Head of caudate nucleus (tissue), 42 donors: ENCODE measurements around the gene HNRNPCL1.
"Not testable (repeated sequence)": the region's sequence is repeated elsewhere in the genome, so short reads cannot be mapped to it uniquely, and the experiment has no call there.

Source experiments
- DNase-seq, 42 donors: peaks; one replicate each; pipeline versions ENCODE4 v3.0.0 to v3.0.0-alpha.2; 2020 to 2021; ENCODE audit warnings: mixed read lengths in 7 of 42
- intact Hi-C: fragments of 100-400 bp; cut with DNase I; formaldehyde crosslinking; loops from one replicate; pipeline ENCODE4 v1.15.0; 2022

Gene HNRNPCL1

GRCh38 chr1:12848620-12849019 lies at the start of gene HNRNPCL1:
Gene HNRNPCL1 (minus strand): TSS chr1:12848720. CDS start chr1:12848289, 431 bp downstream.
- intact Hi-C loops, DNase-seq: not testable (repeated sequence)

GRCh38 chr1:12898170-12898569 lies 49.6 kb upstream of the HNRNPCL1 start, which contains the start of gene PRAMEF10:
Gene PRAMEF10 (minus strand): TSS chr1:12898270. CDS start chr1:12895847, 2,423 bp downstream.
- intact Hi-C loops, DNase-seq: not testable (repeated sequence)

DNA sequence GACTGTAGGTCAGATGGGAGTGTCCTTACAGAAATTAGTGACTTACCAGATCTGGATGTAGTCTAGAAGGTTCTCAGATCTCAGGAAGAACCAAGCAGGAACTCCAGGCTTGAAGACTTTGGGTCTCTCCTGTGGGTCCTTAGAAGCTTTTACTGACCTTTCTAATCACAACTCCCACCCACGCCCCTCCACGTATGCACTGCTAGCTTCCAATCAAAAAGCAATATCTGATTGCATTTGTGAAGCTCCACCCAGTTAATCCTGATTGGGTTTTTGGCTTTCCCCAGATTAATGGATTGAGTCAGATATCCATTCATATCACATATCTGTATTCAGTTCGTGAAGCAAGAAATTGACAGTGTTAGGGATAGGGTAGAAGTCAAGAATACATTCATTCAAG lies 37.6 kb upstream of the HNRNPCL1 start, which contains the start of gene PRAMEF4:
Gene PRAMEF4, minus strand, starts transcription at position 101 of the 400 bp plus-strand sequence. CDS start 2,807 bp downstream, outside the sequence.
- intact Hi-C loops = not testable (repeated sequence)

GRCh38 chr1:12878453-12878852 lies 29.9 kb upstream of the HNRNPCL1 start:
- intact Hi-C loops, DNase-seq: not testable (repeated sequence)

More for the DNA sequence above, 37.6 kb upstream of the HNRNPCL1 start, which contains the start of gene PRAMEF4:
- not testable (repeated sequence) for DNase-seq

DNA sequence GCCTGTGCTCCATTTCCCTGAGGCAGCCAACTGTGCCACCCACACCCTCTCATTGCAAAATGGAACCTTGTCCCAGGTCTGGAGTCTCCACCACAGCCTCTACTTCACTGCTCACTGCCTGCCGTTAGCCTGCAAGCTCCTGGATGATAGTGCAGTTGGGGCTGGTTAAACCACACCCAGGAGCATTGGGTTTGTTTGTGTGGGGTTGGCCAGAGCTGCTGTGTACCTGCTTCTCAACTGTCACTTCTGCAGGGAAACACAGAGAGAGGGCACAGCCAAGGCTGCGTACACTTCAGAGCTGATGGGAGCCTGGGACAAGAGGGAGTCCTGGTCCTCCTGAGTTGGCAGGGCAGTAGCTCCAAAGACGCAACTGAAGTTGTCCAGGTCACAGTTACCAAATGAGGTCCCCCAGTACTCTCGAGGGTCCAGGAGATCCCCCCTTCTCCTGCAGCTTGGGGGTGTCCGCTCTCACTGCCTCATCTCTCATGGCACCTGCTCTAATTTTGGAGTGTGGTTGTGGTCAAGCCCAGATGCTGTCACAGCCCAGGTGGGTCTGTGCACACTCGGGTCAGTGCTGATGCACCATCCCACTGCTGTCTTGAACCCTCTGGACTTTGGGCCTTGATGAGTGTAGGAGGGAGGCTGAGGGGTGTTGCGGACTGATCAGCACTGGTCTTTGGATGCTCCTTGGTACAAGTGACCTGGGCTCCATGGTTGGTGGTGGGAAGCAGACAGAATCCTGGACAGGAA lies 14.8 kb upstream of the HNRNPCL1 start:
- DNase-seq, intact Hi-C loops: not testable (repeated sequence)

DNA sequence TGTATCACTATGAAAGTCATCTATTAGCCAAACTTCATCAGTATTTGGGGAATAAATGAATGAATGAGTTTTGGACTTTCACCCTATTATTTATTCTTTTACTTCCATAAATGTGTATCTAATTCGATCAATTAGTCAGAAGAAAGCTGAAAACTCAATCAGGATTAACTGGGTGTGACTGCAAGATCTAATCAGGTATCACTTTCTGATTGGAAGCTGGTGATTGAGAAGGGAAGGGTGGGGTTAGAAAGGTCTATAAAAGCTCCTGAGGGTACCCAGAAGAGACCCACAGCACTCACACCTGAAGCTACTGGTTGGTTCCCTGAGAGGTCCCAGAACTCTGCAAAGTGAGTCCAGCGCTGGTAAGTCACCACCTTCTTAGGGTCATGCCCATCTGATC lies 8.3 kb upstream of the HNRNPCL1 start, which contains the start of gene PRAMEF2:
Gene PRAMEF2, plus strand, starts transcription at position 301 of the 400 bp plus-strand sequence. CDS start 1,924 bp downstream, outside the sequence.
- intact Hi-C loops = not testable (repeated sequence)

DNA sequence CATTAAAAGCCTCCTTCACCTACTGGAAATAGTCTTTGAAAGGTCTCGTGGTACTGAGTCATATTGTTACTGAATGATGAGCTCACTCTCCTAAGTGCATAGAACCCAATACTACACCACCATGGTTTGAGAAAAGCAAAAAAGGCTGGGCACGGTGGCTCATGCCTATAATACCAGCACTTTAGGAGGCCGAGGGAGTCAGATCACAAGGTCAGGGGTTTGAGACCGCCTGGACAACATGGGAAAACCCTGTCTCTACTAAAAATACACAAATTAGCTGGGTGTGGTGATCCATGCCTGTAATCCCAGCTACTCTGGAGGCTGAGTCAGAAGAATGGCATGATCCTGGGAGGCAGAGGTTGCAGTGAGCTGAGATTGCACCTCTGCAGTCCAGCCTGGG lies 3.3 kb upstream of the HNRNPCL1 start:
- intact Hi-C loops = no loop called here
- DNase-seq = no peak

More for the DNA sequence above, 8.3 kb upstream of the HNRNPCL1 start, which contains the start of gene PRAMEF2:
- DNase-seq = not testable (repeated sequence)

GRCh38 chr1:12833251-12833650 lies 15.3 kb downstream of the HNRNPCL1 start:
- DNase-seq, intact Hi-C loops: not testable (repeated sequence)

- intact Hi-C loops, DNase-seq: not testable (repeated sequence)
Observed at GRCh38 chr1:12831310-12831709, 17.2 kb downstream of the HNRNPCL1 start, which contains the start of gene PRAMEF11. Gene PRAMEF11 (minus strand): TSS chr1:12831410. CDS start chr1:12828789, 2,621 bp downstream.

DNA sequence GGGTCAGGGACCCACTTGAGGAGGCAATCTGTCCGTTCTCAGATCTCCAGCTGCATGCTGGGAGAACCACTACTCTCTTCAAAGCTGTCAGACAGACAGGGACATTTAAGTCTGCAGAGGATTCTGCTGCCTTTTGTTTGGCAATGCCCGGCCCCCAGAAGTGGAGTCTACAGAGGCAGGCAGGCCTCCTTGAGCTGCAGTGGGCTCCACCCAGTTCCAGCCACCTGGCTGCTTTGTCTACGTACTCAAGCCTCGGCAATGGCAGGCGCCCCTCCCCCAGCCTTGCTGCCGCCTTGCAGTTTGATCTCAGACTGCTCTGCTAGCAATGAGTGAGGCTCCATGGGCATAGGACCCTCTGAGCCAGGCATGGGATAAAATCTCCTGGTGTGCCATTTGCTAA lies 29.5 kb downstream of the HNRNPCL1 start:
- intact Hi-C loops, DNase-seq: not testable (repeated sequence)

- intact Hi-C loops = no loop called here
- no peak for DNase-seq
Observed at GRCh38 chr1:12811409-12811784, 37.1 kb downstream of the HNRNPCL1 start.

- DNase-seq = no peak
- intact Hi-C loops = no loop called here
Observed at GRCh38 chr1:12810691-12811408, 37.7 kb downstream of the HNRNPCL1 start.

DNA sequence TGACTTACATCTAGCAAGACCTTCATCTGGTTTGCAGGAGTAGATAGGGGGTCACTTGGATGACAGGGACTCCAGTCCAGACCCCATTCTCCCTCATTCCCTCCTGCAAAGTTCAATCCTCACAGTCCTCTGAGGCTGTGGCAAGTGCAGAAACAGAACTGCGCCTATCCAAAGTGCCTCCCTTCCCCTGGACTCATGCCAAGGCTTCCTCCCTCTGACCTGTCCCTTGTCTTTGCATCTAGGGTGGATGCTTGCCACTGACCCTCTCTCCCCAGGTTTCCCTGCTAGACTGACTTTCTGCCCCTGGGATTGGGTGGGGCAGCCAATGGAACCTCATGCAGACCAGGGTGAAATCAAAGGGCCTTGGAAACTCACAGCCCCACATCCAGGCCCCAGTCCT lies 38.6 kb downstream of the HNRNPCL1 start:
- no peak for DNase-seq
- intact Hi-C loops = no loop called here

GRCh38 chr1:12799730-12800129 lies 48.8 kb downstream of the HNRNPCL1 start:
- intact Hi-C loops = no loop called here

GRCh38 chr1:12798911-12799310 lies 49.6 kb downstream of the HNRNPCL1 start:
- intact Hi-C loops = no loop called here
- DNase-seq = no peak

More at GRCh38 chr1:12799730-12800129, 48.8 kb downstream of the HNRNPCL1 start:
- DNase-seq = no peak
